Ascending aorta (tissue), 2 donors: ENCODE results near the gene EIPR1. TPM values are rescaled to one million over a fixed set of nuclear protein-coding genes. Genes with fewer than 3 reads are reported as not detected.

Source experiments
- DNase-seq, 2 donors: peaks; one replicate each; pipeline ENCODE4 v3.0.0-alpha.2; 2019; ENCODE audit warnings: low spot score in 2 of 2
- H3K27ac ChIP-seq, 2 donors: fragments of 200-600 bp; sonication (generic); one replicate each; pipeline ENCODE4 v1.5.1; 2016 to 2017; ENCODE audit warnings: mild to moderate bottlenecking in 1 of 2
- H3K27me3 ChIP-seq: fragments of 200-600 bp; sonication (generic); one replicate; pipeline ENCODE4 v1.5.1; 2017
- H3K36me3 ChIP-seq, 2 donors: fragments of 200-600 bp; sonication (generic); one replicate each; pipeline ENCODE4 v1.5.1; 2016
- H3K4me1 ChIP-seq, 2 donors: fragments of 200-600 bp; sonication (generic); one replicate each; pipeline ENCODE4 v1.5.1; 2016 to 2017; ENCODE audit warnings: mild to moderate bottlenecking in 1 of 2
- H3K4me3 ChIP-seq, 2 donors: fragments of 200-600 bp; sonication (generic); one replicate each; pipeline ENCODE4 v1.5.1; 2016 to 2017; ENCODE audit warnings: mild to moderate bottlenecking in 1 of 2
- H3K9me3 ChIP-seq, 2 donors: fragments of 200-600 bp; sonication (generic); one replicate each; pipeline ENCODE4 v1.5.1; 2016
- CTCF ChIP-seq, 3 experiments: fragments of 200-600 bp in 2 of 3; fragments of 450-650 bp in 1 of 3; sonication (generic) in 2 of 3; IDR thresholded peaks; one replicate each; pipeline ENCODE4 v1.5.1; 2016 to 2019; ENCODE audit warnings: antibody characterized with exemption in 3 of 3, mild to moderate bottlenecking in 1 of 3, moderate library complexity in 1 of 3
- intact Hi-C: fragments of 100-400 bp; cut with DNase I; formaldehyde crosslinking; loops from one replicate; pipeline ENCODE4 v1.15.1; 2023
- total RNA-seq: library from RNA; depleted of rRNA; stranded (reverse); fragments of >200 nt; gene quantifications from one replicate; pipeline ENCODE4 v1.1.0, GENCODE V29; 2016

Gene EIPR1
- total RNA-seq, 1 donor from 2014 or later = 14.5 TPM

GRCh38 chr2:3422161-3422779 lies 44.7 kb upstream of the EIPR1 start:
- TF ChIP-seq CTCF (IDR thresholded peaks at IDR 0.05) = no peak
- H3K27ac ChIP-seq = no peak overlapping the region
- H3K4me1 ChIP-seq = no peaks in the 10 kb centered on the region
- H3K36me3 ChIP-seq = peaks cover 43 to 64% of the 10 kb centered on the region in 2 donors
- H3K4me3 ChIP-seq = no peak overlapping the region
- no peak for DNase-seq
- H3K9me3 ChIP-seq = no peaks in the 10 kb centered on the region
- H3K27me3 ChIP-seq = no peaks in the 10 kb centered on the region
- intact Hi-C loops = no loop called here

GRCh38 chr2:3421580-3421979 lies 44.0 kb upstream of the EIPR1 start:
- DNase-seq = no peak
- H3K4me1 ChIP-seq = no peaks in the 10 kb centered on the region
- no peak overlapping the region for H3K4me3 ChIP-seq
- H3K36me3 ChIP-seq = peaks cover 41 to 62% of the 10 kb centered on the region in 2 donors
- intact Hi-C loops = no loop called here
- H3K27me3 ChIP-seq = no peaks in the 10 kb centered on the region
- TF ChIP-seq CTCF (IDR thresholded peaks at IDR 0.05) = no peak
- H3K9me3 ChIP-seq = no peaks in the 10 kb centered on the region
- no peak overlapping the region for H3K27ac ChIP-seq

- intact Hi-C loops = no loop called here
- Histone ChIP-seq H3K4me3 (no peak overlapping the region), H3K27me3 (no peaks in the 10 kb centered on the region), H3K9me3 (no peaks in the 10 kb centered on the region), H3K36me3 (peaks cover 37 to 58% of the 10 kb centered on the region in 2 donors), H3K4me1 (no peaks in the 10 kb centered on the region), H3K27ac (no peak overlapping the region)
- DNase-seq = no peak
- TF ChIP-seq CTCF (IDR thresholded peaks at IDR 0.05) = no peak
Measured at GRCh38 chr2:3420769-3421397, 43.3 kb upstream of the EIPR1 start.

- no peak for TF ChIP-seq CTCF (IDR thresholded peaks at IDR 0.05)
- no peak overlapping the region for H3K27ac ChIP-seq
- no peaks in the 10 kb centered on the region for H3K4me1 ChIP-seq
- DNase-seq = no peak
- no peaks in the 10 kb centered on the region for H3K27me3 ChIP-seq
- peaks cover 33 to 56% of the 10 kb centered on the region in 2 donors for H3K36me3 ChIP-seq
- no peaks in the 10 kb centered on the region for H3K9me3 ChIP-seq
- no peak overlapping the region for H3K4me3 ChIP-seq
- intact Hi-C loops = no loop called here
Measured at GRCh38 chr2:3420076-3420768, 42.6 kb upstream of the EIPR1 start.

- Histone ChIP-seq H3K4me3 (no peak overlapping the region), H3K27me3 (no peaks in the 10 kb centered on the region), H3K27ac (no peak overlapping the region), H3K4me1 (no peaks in the 10 kb centered on the region), H3K36me3 (peaks cover 32 to 56% of the 10 kb centered on the region in 2 donors), H3K9me3 (no peaks in the 10 kb centered on the region)
- intact Hi-C loops = no loop called here
- TF ChIP-seq CTCF (IDR thresholded peaks at IDR 0.05) = no peak
- DNase-seq = no peak
Measured at GRCh38 chr2:3418766-3419404, 41.3 kb upstream of the EIPR1 start.
